Kidney epithelial cell (primary cell): ENCODE results near the gene PPM1N. TPM values are rescaled to one million over a fixed set of nuclear protein-coding genes. Genes with fewer than 3 reads are reported as not detected.

ENCODE experiments used
- DNase-seq: peaks from one replicate; pipeline ENCODE4 v3.0.0-alpha.2; 2010; ENCODE audit warnings: low read depth
- H3K27me3 ChIP-seq: 2 replicates; pipeline ENCODE4 v1.6.0; 2011; ENCODE audit warnings: low read length; ENCODE audit not compliant: control insufficient read depth, insufficient read depth
- H3K36me3 ChIP-seq: 2 replicates; pipeline ENCODE4 v1.5.1; 2011; ENCODE audit warnings: low read length; ENCODE audit not compliant: control insufficient read depth, insufficient read depth
- H3K4me3 ChIP-seq: 2 replicates; pipeline ENCODE4 v1.5.1; 2011; ENCODE audit warnings: low read depth, mild to moderate bottlenecking, control low read depth, low read length
- CTCF ChIP-seq: IDR thresholded peaks from 2 replicates; pipeline ENCODE4 v1.5.1; 2011; ENCODE audit warnings: mild to moderate bottlenecking, moderate library complexity, low read length, control low read depth, inconsistent platforms; ENCODE audit not compliant: insufficient read depth, poor library complexity, severe bottlenecking
- total RNA-seq: library from RNA; depleted of rRNA; stranded (reverse); fragments of >200 nt; gene quantifications from 2 replicates; pipeline ENCODE4 v1.2.3, GENCODE V29; 2015

Gene PPM1N
- total RNA-seq, 1 donor from 2014 or later = not detected

DNA sequence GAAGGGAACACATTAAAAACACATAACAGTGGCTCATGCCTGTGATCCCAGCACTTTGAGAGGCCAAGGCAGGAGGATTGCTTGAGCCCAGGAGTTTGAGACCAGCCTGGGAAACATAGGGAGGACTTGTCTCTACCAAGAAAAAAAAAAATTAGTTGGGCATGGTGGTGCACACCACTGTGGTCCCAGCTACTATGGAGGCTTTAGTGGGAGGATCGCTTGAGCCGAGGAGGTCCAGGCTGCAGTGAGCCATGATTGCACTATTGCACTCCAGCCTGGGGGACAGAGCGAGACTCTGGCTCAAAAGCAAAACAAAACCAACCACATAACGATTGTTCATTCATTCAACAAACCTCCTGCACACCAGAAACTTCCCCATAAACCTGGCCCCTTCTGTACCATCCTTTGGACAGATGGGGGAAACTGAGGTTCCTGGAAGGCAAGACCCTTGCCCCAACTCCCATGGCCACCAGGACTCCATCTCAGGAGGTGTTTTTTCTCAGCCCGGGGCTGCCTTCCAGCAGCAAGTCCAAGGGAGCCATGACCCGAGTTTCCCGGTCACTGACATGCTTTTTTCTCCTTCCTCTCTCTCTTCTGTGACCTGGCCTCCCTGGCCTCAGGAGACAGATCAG is 26.2 kb upstream of the PPM1N start:
- Histone ChIP-seq H3K36me3 (no peaks in the 10 kb centered on the region), H3K4me3 (no peak overlapping the region), H3K27me3 (no peaks in the 10 kb centered on the region)
- TF ChIP-seq CTCF = no peak
- no peak for DNase-seq

DNA sequence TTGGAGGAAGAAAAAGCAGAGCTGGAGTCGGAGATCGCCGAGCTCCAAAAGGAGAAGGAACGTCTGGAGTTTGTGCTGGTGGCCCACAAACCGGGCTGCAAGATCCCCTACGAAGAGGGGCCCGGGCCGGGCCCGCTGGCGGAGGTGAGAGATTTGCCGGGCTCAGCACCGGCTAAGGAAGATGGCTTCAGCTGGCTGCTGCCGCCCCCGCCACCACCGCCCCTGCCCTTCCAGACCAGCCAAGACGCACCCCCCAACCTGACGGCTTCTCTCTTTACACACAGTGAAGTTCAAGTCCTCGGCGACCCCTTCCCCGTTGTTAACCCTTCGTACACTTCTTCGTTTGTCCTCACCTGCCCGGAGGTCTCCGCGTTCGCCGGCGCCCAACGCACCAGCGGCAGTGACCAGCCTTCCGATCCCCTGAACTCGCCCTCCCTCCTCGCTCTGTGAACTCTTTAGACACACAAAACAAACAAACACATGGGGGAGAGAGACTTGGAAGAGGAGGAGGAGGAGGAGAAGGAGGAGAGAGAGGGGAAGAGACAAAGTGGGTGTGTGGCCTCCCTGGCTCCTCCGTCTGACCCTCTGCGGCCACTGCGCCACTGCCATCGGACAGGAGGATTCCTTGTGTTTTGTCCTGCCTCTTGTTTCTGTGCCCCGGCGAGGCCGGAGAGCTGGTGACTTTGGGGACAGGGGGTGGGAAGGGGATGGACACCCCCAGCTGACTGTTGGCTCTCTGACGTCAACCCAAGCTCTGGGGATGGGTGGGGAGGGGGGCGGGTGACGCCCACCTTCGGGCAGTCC is 25.5 kb upstream of the PPM1N start:
- no peak for TF ChIP-seq CTCF
- no peak for DNase-seq
- H3K4me3 ChIP-seq = peak overlapping the region; percentile 12
- no peaks in the 10 kb centered on the region for H3K36me3 ChIP-seq
- H3K27me3 ChIP-seq = no peaks in the 10 kb centered on the region

DNA sequence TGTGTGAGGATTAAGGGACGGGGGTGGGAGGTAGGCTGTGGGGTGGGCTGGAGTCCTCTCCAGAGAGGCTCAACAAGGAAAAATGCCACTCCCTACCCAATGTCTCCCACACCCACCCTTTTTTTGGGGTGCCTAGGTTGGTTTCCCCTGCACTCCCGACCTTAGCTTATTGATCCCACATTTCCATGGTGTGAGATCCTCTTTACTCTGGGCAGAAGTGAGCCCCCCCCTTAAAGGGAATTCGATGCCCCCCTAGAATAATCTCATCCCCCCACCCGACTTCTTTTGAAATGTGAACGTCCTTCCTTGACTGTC is 24.9 kb upstream of the PPM1N start:
- H3K4me3 ChIP-seq = no peak overlapping the region
- no peak for TF ChIP-seq CTCF
- DNase-seq = no peak
- no peaks in the 10 kb centered on the region for H3K27me3 ChIP-seq
- no peaks in the 10 kb centered on the region for H3K36me3 ChIP-seq

DNA sequence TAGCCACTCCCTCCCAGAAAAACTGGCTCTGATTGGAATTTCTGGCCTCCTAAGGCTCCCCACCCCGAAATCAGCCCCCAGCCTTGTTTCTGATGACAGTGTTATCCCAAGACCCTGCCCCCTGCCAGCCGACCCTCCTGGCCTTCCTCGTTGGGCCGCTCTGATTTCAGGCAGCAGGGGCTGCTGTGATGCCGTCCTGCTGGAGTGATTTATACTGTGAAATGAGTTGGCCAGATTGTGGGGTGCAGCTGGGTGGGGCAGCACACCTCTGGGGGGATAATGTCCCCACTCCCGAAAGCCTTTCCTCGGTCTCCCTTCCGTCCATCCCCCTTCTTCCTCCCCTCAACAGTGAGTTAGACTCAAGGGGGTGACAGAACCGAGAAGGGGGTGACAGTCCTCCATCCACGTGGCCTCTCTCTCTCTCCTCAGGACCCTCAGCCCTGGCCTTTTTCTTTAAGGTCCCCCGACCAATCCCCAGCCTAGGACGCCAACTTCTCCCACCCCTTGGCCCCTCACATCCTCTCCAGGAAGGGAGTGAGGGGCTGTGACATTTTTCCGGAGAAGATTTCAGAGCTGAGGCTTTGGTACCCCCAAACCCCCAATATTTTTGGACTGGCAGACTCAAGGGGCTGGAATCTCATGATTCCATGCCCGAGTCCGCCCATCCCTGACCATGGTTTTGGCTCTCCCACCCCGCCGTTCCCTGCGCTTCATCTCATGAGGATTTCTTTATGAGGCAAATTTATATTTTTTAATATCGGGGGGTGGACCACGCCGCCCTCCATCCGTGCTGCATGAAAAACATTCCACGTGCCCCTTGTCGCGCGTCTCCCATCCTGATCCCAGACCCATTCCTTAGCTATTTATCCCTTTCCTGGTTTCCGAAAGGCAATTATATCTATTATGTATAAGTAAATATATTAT is 24.3 kb upstream of the PPM1N start:
- H3K4me3 ChIP-seq = no peak overlapping the region
- no peak for DNase-seq
- no peaks in the 10 kb centered on the region for H3K27me3 ChIP-seq
- H3K36me3 ChIP-seq = no peaks in the 10 kb centered on the region
- no peak for TF ChIP-seq CTCF

DNA sequence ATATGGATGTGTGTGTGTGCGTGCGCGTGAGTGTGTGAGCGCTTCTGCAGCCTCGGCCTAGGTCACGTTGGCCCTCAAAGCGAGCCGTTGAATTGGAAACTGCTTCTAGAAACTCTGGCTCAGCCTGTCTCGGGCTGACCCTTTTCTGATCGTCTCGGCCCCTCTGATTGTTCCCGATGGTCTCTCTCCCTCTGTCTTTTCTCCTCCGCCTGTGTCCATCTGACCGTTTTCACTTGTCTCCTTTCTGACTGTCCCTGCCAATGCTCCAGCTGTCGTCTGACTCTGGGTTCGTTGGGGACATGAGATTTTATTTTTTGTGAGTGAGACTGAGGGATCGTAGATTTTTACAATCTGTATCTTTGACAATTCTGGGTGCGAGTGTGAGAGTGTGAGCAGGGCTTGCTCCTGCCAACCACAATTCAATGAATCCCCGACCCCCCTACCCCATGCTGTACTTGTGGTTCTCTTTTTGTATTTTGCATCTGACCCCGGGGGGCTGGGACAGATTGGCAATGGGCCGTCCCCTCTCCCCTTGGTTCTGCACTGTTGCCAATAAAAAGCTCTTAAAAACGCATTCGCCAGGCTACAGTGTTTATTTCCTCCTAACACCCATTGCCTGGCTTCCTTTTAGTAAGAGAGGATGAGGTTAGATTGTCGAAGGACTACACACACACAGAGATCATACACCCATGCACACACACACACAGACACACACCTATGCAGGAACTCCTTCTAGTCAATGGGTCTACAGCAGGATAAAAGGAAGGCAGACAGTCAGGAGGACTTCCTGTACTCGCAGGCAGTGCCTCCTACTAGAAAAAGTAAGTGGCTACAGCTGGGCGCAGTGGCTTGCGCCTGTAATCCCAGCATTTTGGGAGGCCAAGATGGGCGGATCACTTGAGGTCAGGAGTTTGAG is 23.4 kb upstream of the PPM1N start:
- Histone ChIP-seq H3K4me3 (no peak overlapping the region), H3K27me3 (no peaks in the 10 kb centered on the region), H3K36me3 (no peaks in the 10 kb centered on the region)
- DNase-seq = no peak
- no peak for TF ChIP-seq CTCF
